Ishikawa (cell line): Measurements from ENCODE around the gene STRADB.

ENCODE experiments used
- CEBPB ChIP-seq: IDR thresholded peaks from 2 replicates; pipeline ENCODE4 v1.6.1; 2012
- CREB1 ChIP-seq: IDR thresholded peaks from 2 replicates; pipeline ENCODE4 v1.6.1; 2012; ENCODE audit warnings: low read depth
- EGR1 ChIP-seq: IDR thresholded peaks from 2 replicates; pipeline ENCODE4 v1.6.1; 2012
- EP300 ChIP-seq: IDR thresholded peaks from 2 replicates; pipeline ENCODE4 v1.6.1; 2012; ENCODE audit warnings: borderline replicate concordance
- FOXM1 ChIP-seq: IDR thresholded peaks from 2 replicates; pipeline ENCODE4 v1.6.1; 2012; ENCODE audit warnings: low read depth, borderline replicate concordance
- MAX ChIP-seq: IDR thresholded peaks from 2 replicates; pipeline ENCODE4 v1.6.1; 2012
- NFIC ChIP-seq: IDR thresholded peaks from 2 replicates; pipeline ENCODE4 v1.6.1; 2012
- RAD21 ChIP-seq: IDR thresholded peaks from 2 replicates; pipeline ENCODE4 v1.6.1; 2012; ENCODE audit warnings: low read depth
- TAF1 ChIP-seq: IDR thresholded peaks from 2 replicates; pipeline ENCODE4 v1.6.1; 2012; ENCODE audit warnings: low read depth, mild to moderate bottlenecking
- TCF12 ChIP-seq: IDR thresholded peaks from 2 replicates; pipeline ENCODE4 v1.6.1; 2012; ENCODE audit warnings: low read depth
- TEAD4 ChIP-seq: IDR thresholded peaks from 2 replicates; pipeline ENCODE4 v1.6.1; 2012
- YY1 ChIP-seq: IDR thresholded peaks from 2 replicates; pipeline ENCODE4 v1.6.1; 2012; ENCODE audit warnings: low read depth
- ZBTB7A ChIP-seq: IDR thresholded peaks from 2 replicates; pipeline ENCODE4 v1.6.1; 2012; ENCODE audit warnings: low read depth
- TF ChIP-seq, protein P1 (sequence below): IDR thresholded peaks from 2 replicates; pipeline ENCODE4 v1.6.1; 2012; ENCODE audit warnings: low read depth, mild to moderate bottlenecking
- TF ChIP-seq, protein P2 (sequence below): IDR thresholded peaks from 2 replicates; pipeline ENCODE4 v1.6.1; 2012

The STRADB gene

GRCh38 chr2:201471732-201472393, 20.3 kb downstream of the STRADB start:
- TF ChIP-seq TCF12 = no peak
- no peak for TF ChIP-seq CREB1
- no peak for TF ChIP-seq NFIC
- no peak for TF ChIP-seq TEAD4
- no peak for TF ChIP-seq MAX
- TF ChIP-seq YY1 = no peak
- no peak for TF ChIP-seq RAD21
- TF ChIP-seq TAF1 = no peak
- TF ChIP-seq, protein P1, sequence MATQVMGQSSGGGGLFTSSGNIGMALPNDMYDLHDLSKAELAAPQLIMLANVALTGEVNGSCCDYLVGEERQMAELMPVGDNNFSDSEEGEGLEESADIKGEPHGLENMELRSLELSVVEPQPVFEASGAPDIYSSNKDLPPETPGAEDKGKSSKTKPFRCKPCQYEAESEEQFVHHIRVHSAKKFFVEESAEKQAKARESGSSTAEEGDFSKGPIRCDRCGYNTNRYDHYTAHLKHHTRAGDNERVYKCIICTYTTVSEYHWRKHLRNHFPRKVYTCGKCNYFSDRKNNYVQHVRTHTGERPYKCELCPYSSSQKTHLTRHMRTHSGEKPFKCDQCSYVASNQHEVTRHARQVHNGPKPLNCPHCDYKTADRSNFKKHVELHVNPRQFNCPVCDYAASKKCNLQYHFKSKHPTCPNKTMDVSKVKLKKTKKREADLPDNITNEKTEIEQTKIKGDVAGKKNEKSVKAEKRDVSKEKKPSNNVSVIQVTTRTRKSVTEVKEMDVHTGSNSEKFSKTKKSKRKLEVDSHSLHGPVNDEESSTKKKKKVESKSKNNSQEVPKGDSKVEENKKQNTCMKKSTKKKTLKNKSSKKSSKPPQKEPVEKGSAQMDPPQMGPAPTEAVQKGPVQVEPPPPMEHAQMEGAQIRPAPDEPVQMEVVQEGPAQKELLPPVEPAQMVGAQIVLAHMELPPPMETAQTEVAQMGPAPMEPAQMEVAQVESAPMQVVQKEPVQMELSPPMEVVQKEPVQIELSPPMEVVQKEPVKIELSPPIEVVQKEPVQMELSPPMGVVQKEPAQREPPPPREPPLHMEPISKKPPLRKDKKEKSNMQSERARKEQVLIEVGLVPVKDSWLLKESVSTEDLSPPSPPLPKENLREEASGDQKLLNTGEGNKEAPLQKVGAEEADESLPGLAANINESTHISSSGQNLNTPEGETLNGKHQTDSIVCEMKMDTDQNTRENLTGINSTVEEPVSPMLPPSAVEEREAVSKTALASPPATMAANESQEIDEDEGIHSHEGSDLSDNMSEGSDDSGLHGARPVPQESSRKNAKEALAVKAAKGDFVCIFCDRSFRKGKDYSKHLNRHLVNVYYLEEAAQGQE = no peak
- TF ChIP-seq FOXM1 = no peak
- no peak for TF ChIP-seq CEBPB
- TF ChIP-seq EGR1 = no peak
- TF ChIP-seq EP300 = no peak
- TF ChIP-seq, protein P2, sequence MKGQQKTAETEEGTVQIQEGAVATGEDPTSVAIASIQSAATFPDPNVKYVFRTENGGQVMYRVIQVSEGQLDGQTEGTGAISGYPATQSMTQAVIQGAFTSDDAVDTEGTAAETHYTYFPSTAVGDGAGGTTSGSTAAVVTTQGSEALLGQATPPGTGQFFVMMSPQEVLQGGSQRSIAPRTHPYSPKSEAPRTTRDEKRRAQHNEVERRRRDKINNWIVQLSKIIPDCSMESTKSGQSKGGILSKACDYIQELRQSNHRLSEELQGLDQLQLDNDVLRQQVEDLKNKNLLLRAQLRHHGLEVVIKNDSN = no peak
- no peak for TF ChIP-seq ZBTB7A

DNA sequence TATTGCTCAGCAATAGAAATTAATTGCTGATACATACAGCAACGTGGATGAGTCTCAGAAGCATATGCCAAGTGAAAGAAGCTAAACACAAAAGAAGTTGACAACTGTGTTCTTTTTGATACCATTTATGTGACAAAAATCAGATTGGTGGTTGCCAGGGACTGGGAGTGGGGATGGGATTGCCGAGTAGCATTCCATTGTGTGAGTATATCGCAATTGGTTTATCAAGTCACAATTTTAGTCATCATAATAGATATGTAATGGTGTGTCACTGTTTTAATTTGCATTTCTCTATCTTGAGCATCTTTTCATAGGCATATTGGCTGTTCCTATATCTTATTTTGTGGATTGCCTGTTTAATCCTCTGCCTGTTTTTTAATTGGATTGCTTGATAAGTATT, 20.9 kb downstream of the STRADB start:
- TF ChIP-seq FOXM1 = no peak
- TF ChIP-seq, protein P2 = no peak
- TF ChIP-seq, protein P1 = no peak
- no peak for TF ChIP-seq TAF1
- TF ChIP-seq NFIC = no peak
- TF ChIP-seq EP300 = no peak
- TF ChIP-seq EGR1 = no peak
- no peak for TF ChIP-seq CREB1
- TF ChIP-seq RAD21 = no peak
- no peak for TF ChIP-seq TCF12
- no peak for TF ChIP-seq TEAD4
- TF ChIP-seq ZBTB7A = no peak
- TF ChIP-seq MAX = no peak
- TF ChIP-seq CEBPB = no peak
- no peak for TF ChIP-seq YY1

DNA sequence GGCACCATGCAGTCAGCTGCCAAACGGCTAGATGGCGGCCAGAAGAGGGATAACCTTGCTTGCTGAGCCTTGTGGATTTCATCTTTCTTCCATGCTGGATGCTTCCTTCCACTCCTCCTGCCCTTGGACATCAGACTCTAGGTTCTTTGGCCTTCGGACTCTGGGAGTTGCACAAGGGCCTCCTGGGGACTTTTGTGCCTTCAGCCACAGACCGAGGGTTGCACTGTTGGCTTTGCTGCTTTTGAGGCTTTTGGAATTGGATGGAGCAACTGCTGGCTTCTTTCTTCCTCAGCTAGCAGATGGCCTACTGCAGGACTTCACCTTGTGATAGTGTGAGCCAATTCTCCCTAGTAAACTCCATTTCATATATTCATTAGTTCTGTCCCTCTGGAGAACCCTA, 31.0 kb downstream of the STRADB start:
- TF ChIP-seq TAF1 (no peak), CEBPB (no peak), MAX (no peak), CREB1 (no peak), YY1 (no peak), TCF12 (no peak), TEAD4 (no peak), EP300 (no peak)
- TF ChIP-seq, protein P2 = no peak
- TF ChIP-seq, protein P1 = no peak

- no peak for TF ChIP-seq MAX
- no peak for TF ChIP-seq TEAD4
- no peak for TF ChIP-seq TCF12
- no peak for TF ChIP-seq NFIC
- no peak for TF ChIP-seq YY1
- TF ChIP-seq ZBTB7A = no peak
- no peak for TF ChIP-seq CREB1
- TF ChIP-seq TAF1 = no peak
- TF ChIP-seq FOXM1 = no peak
- no peak for TF ChIP-seq RAD21
- TF ChIP-seq, protein P2 = no peak
- TF ChIP-seq, protein P1 = no peak
- no peak for TF ChIP-seq EGR1
- no peak for TF ChIP-seq EP300
- TF ChIP-seq CEBPB = no peak
These were observed 31.8 kb downstream of the STRADB start for GRCh38 chr2:201483342-201483741.
